Stomach smooth muscle (tissue), 2 donors: ENCODE measurements around the gene MEOX2.

Source experiments
- H3K27ac ChIP-seq: one replicate; pipeline ENCODE4 v1.7.0; 2013; ENCODE audit warnings: mild to moderate bottlenecking, low read length, inconsistent platforms
- H3K27me3 ChIP-seq, 2 donors: one replicate each; pipeline ENCODE4 v1.7.0; 2013; ENCODE audit warnings: low read length in 2 of 2; ENCODE audit not compliant: insufficient read depth in 2 of 2, control insufficient read depth in 1 of 2
- H3K36me3 ChIP-seq, 2 donors: one replicate each; pipeline ENCODE4 v1.7.0; 2013; ENCODE audit warnings: low read length in 2 of 2; ENCODE audit not compliant: control insufficient read depth in 2 of 2, insufficient read depth in 2 of 2
- H3K4me1 ChIP-seq: one replicate; pipeline ENCODE4 v1.7.0; 2013; ENCODE audit warnings: low read length; ENCODE audit not compliant: control insufficient read depth, insufficient read depth
- H3K4me3 ChIP-seq, 2 donors: one replicate each; pipeline ENCODE4 v1.7.0; 2013; ENCODE audit warnings: low read length in 2 of 2
- H3K9ac ChIP-seq, 2 donors: one replicate each; pipeline ENCODE4 v1.7.0; 2013; ENCODE audit warnings: low read length in 2 of 2, mild to moderate bottlenecking in 1 of 2
- H3K9me3 ChIP-seq, 2 donors: one replicate each; pipeline ENCODE4 v1.7.0; 2013; ENCODE audit warnings: low read length in 2 of 2; ENCODE audit not compliant: control insufficient read depth in 2 of 2
- donor health status: healthy.
- donor health status: Pancreatic carcinoma.

Gene MEOX2

GRCh38 chr7:15681186-15681585 is 5.3 kb downstream of the MEOX2 start:
- Histone ChIP-seq H3K36me3 (no peaks in the 10 kb centered on the region), H3K9me3 (no peaks in the 10 kb centered on the region), H3K9ac (no peak overlapping the region), H3K27me3 (peaks cover 0 to 19% of the 10 kb centered on the region in 2 donors), H3K27ac (no peak overlapping the region), H3K4me3 (no peak overlapping the region), H3K4me1 (peaks cover 9% of the 10 kb centered on the region)

- peaks cover 1% of the 10 kb centered on the region for H3K4me1 ChIP-seq
- no peak overlapping the region for H3K4me3 ChIP-seq
- H3K27me3 ChIP-seq, result peaks cover 0 to 13% of the 10 kb centered on the region in 2 donors
- no peaks in the 10 kb centered on the region for H3K9me3 ChIP-seq
- no peaks in the 10 kb centered on the region for H3K36me3 ChIP-seq
- H3K27ac ChIP-seq, result no peak overlapping the region
- H3K9ac ChIP-seq, result no peak overlapping the region
Observed at GRCh38 chr7:15680446-15680845, 6.0 kb downstream of the MEOX2 start.

- Histone ChIP-seq H3K4me3 (no peak overlapping the region), H3K9ac (no peak overlapping the region), H3K27ac (no peak overlapping the region), H3K4me1 (no peaks in the 10 kb centered on the region), H3K9me3 (no peaks in the 10 kb centered on the region), H3K27me3 (peaks cover 0 to 4% of the 10 kb centered on the region in 2 donors), H3K36me3 (no peaks in the 10 kb centered on the region)
Observed at GRCh38 chr7:15679306-15679705, 7.2 kb downstream of the MEOX2 start.

- Histone ChIP-seq H3K27ac (no peak overlapping the region), H3K36me3 (no peaks in the 10 kb centered on the region), H3K4me1 (no peaks in the 10 kb centered on the region), H3K4me3 (no peak overlapping the region), H3K27me3 (no peaks in the 10 kb centered on the region), H3K9ac (no peak overlapping the region), H3K9me3 (no peaks in the 10 kb centered on the region)
Observed at GRCh38 chr7:15678653-15679052, 7.8 kb downstream of the MEOX2 start.

- no peaks in the 10 kb centered on the region for H3K27me3 ChIP-seq
- no peak overlapping the region for H3K4me3 ChIP-seq
- H3K36me3 ChIP-seq, result no peaks in the 10 kb centered on the region
- no peak overlapping the region for H3K27ac ChIP-seq
- H3K4me1 ChIP-seq, result no peaks in the 10 kb centered on the region
- H3K9me3 ChIP-seq, result no peaks in the 10 kb centered on the region
- H3K9ac ChIP-seq, result no peak overlapping the region
Observed at GRCh38 chr7:15675379-15675778, 11.1 kb downstream of the MEOX2 start.

GRCh38 chr7:15674586-15674985 is 11.9 kb downstream of the MEOX2 start:
- Histone ChIP-seq H3K27ac (no peak overlapping the region), H3K4me3 (no peak overlapping the region), H3K36me3 (no peaks in the 10 kb centered on the region), H3K27me3 (no peaks in the 10 kb centered on the region), H3K4me1 (no peaks in the 10 kb centered on the region), H3K9me3 (no peaks in the 10 kb centered on the region), H3K9ac (no peak overlapping the region)

GRCh38 chr7:15669443-15670090 is 16.9 kb downstream of the MEOX2 start:
- Histone ChIP-seq H3K27ac (no peak overlapping the region), H3K4me3 (no peak overlapping the region), H3K9ac (no peak overlapping the region), H3K4me1 (no peaks in the 10 kb centered on the region), H3K36me3 (no peaks in the 10 kb centered on the region), H3K27me3 (no peaks in the 10 kb centered on the region), H3K9me3 (no peaks in the 10 kb centered on the region)

GRCh38 chr7:15667991-15668390 is 18.5 kb downstream of the MEOX2 start:
- Histone ChIP-seq H3K27me3 (no peaks in the 10 kb centered on the region), H3K4me1 (no peaks in the 10 kb centered on the region), H3K27ac (no peak overlapping the region)

GRCh38 chr7:15662451-15662850 is 24.0 kb downstream of the MEOX2 start:
- no peaks in the 10 kb centered on the region for H3K9me3 ChIP-seq
- no peak overlapping the region for H3K4me3 ChIP-seq
- H3K4me1 ChIP-seq, result no peaks in the 10 kb centered on the region
- no peak overlapping the region for H3K9ac ChIP-seq
- H3K27me3 ChIP-seq, result no peaks in the 10 kb centered on the region
- H3K27ac ChIP-seq, result no peak overlapping the region
- H3K36me3 ChIP-seq, result no peaks in the 10 kb centered on the region

More at GRCh38 chr7:15667991-15668390, 18.5 kb downstream of the MEOX2 start:
- Histone ChIP-seq H3K9ac (no peak overlapping the region), H3K36me3 (no peaks in the 10 kb centered on the region), H3K9me3 (no peaks in the 10 kb centered on the region), H3K4me3 (no peak overlapping the region)

GRCh38 chr7:15658247-15658646 is 28.2 kb downstream of the MEOX2 start:
- Histone ChIP-seq H3K9me3 (no peaks in the 10 kb centered on the region), H3K4me3 (no peak overlapping the region), H3K4me1 (no peaks in the 10 kb centered on the region), H3K27ac (no peak overlapping the region), H3K9ac (no peak overlapping the region), H3K27me3 (no peaks in the 10 kb centered on the region), H3K36me3 (no peaks in the 10 kb centered on the region)

GRCh38 chr7:15652776-15653290 is 33.6 kb downstream of the MEOX2 start:
- no peaks in the 10 kb centered on the region for H3K36me3 ChIP-seq
- H3K27ac ChIP-seq, result no peak overlapping the region
- no peaks in the 10 kb centered on the region for H3K4me1 ChIP-seq
- no peak overlapping the region for H3K9ac ChIP-seq
- no peaks in the 10 kb centered on the region for H3K27me3 ChIP-seq
- no peaks in the 10 kb centered on the region for H3K9me3 ChIP-seq
- no peak overlapping the region for H3K4me3 ChIP-seq
